ENCODE data around the gene SMAD3. TPM values are rescaled to one million over a fixed set of nuclear protein-coding genes. Genes with fewer than 3 reads are reported as not detected.
"Not testable (repeated sequence)": the region's sequence is repeated elsewhere in the genome, so short reads cannot be mapped to it uniquely, and the experiment has no call there.

The SMAD3 gene
- total RNA-seq, 1 donor from 2014 or later = 2.5 TPM

- DNase-seq = no peak
These were observed 45.8 kb downstream of the SMAD3 start for GRCh38 chr15:67110958-67111864.

- no peak for DNase-seq
These were observed 48.6 kb downstream of the SMAD3 start for GRCh38 chr15:67114046-67114445.

GRCh38 chr15:67114846-67115585 lies 49.6 kb downstream of the SMAD3 start:
- no peak for DNase-seq

GRCh38 chr15:67115586-67115969 lies 50.2 kb downstream of the SMAD3 start:
- DNase-seq = no peak

GRCh38 chr15:67116742-67117141 lies 51.3 kb downstream of the SMAD3 start:
- DNase-seq = no peak

GRCh38 chr15:67117370-67117769 lies 52.0 kb downstream of the SMAD3 start:
- no peak for DNase-seq

GRCh38 chr15:67118808-67119207 lies 53.4 kb downstream of the SMAD3 start:
- DNase-seq = no peak

- DNase-seq = no peak
These were observed 53.9 kb downstream of the SMAD3 start for GRCh38 chr15:67119238-67119846.

GRCh38 chr15:67120009-67120838 lies 54.8 kb downstream of the SMAD3 start:
- DNase-seq = no peak

- DNase-seq = peak; percentile 52
These were observed 55.6 kb downstream of the SMAD3 start for GRCh38 chr15:67120839-67121643.

- no peak for DNase-seq
These were observed 56.5 kb downstream of the SMAD3 start for GRCh38 chr15:67121644-67122605.

- not testable (repeated sequence) for DNase-seq
These were observed 57.4 kb downstream of the SMAD3 start for GRCh38 chr15:67122816-67123215.

GRCh38 chr15:67123291-67123690 lies 57.9 kb downstream of the SMAD3 start:
- not testable (repeated sequence) for DNase-seq

- no peak for DNase-seq
These were observed 58.7 kb downstream of the SMAD3 start for GRCh38 chr15:67124111-67124510.

GRCh38 chr15:67124911-67125588 lies 59.6 kb downstream of the SMAD3 start:
- no peak for DNase-seq

- peak; percentile 18 for DNase-seq
These were observed 60.4 kb downstream of the SMAD3 start for GRCh38 chr15:67125589-67126502.

GRCh38 chr15:67126551-67127330 lies 61.3 kb downstream of the SMAD3 start:
- DNase-seq = no peak

- no peak for DNase-seq
These were observed 61.9 kb downstream of the SMAD3 start for GRCh38 chr15:67127331-67127664.
